Stomach (tissue), 9 donors: Measurements from ENCODE around the gene RIMS4. TPM values are rescaled to one million over a fixed set of nuclear protein-coding genes. Genes with fewer than 3 reads are reported as not detected.

Experiments
- DNase-seq, 2 donors: peaks; one replicate each; pipeline versions ENCODE4 v3.0.0 to v3.0.0-alpha.2; 2013 to 2019
- H3K27ac ChIP-seq, 5 donors: fragments of 200-600 bp in 4 of 5; sonication (generic) in 4 of 5; one replicate each; pipeline ENCODE4 v1.5.1; 2013 to 2019; ENCODE audit warnings: mild to moderate bottlenecking in 1 of 5, moderate library complexity in 1 of 5
- H3K27me3 ChIP-seq, 3 donors: fragments of 200-600 bp; sonication (generic); one replicate each; pipeline ENCODE4 v1.5.1; 2017 to 2019; ENCODE audit warnings: mixed run types in 1 of 3
- H3K36me3 ChIP-seq, 4 donors: fragments of 200-600 bp; sonication (generic); 1 replicate in 3 of 4; 2 replicates in 1 of 4; pipeline ENCODE4 v1.5.1; 2016 to 2019
- H3K4me1 ChIP-seq, 4 donors: fragments of 200-600 bp; sonication (generic); one replicate each; pipeline ENCODE4 v1.5.1; 2016 to 2019
- H3K4me3 ChIP-seq, 4 donors: fragments of 200-600 bp; sonication (generic) in 3 of 4; one replicate each; pipeline ENCODE4 v1.5.1; 2016 to 2019; ENCODE audit warnings: mild to moderate bottlenecking in 1 of 4
- H3K9me3 ChIP-seq, 4 donors: fragments of 200-600 bp; sonication (generic); one replicate each; pipeline ENCODE4 v1.5.1; 2016 to 2019
- EP300 ChIP-seq: sonication (generic); formaldehyde crosslinking; IDR thresholded peaks from one replicate; pipeline ENCODE4 v1.6.1; 2017; ENCODE audit warnings: antibody characterized with exemption
- POLR2A ChIP-seq, 4 donors: fragments of 450-650 bp; IDR thresholded peaks; one replicate each; pipeline ENCODE4 v1.6.1; 2016; ENCODE audit warnings: antibody characterized with exemption in 4 of 4, control low read depth in 2 of 4, mild to moderate bottlenecking in 1 of 4, moderate library complexity in 1 of 4
- POLR2AphosphoS5 ChIP-seq, 3 donors: sonication (generic); formaldehyde crosslinking; IDR thresholded peaks; one replicate each; pipeline ENCODE4 v1.6.1; 2016; ENCODE audit warnings: antibody characterized with exemption in 3 of 3
- WGBS, 5 donors: extraction: QIAGEN DNeasy Blood & Tissue Kit in 3 of 5; methylation state at CpG; one replicate each; pipeline versions ENCODE4 v1.1.5 to v1.1.7; 2013 to 2018; 5-methylcytosine and 5-hydroxymethylcytosine counted together
- intact Hi-C: fragments of 100-400 bp; cut with DNase I; formaldehyde crosslinking; loops from one replicate; pipeline ENCODE4 v1.15.1; 2023; ENCODE audit warnings: low total_unique reads
- polyA plus RNA-seq, 3 donors: library from polyadenylated mRNA; stranded (reverse); fragments of 200-250 nt; gene quantifications; one replicate each; pipeline ENCODE4 v1.2.3, GENCODE V29; 2013
- total RNA-seq, 5 donors: library from RNA; depleted of rRNA; stranded (reverse); fragments of >200 nt; gene quantifications; one replicate each; pipeline versions ENCODE4 v1.1.0 to v1.2.3, GENCODE V29; 2014 to 2016
- TF ChIP-seq, protein P1 (sequence below), 7 experiments: fragments of 450-650 bp in 4 of 7; fragments of 200-600 bp in 3 of 7; sonication (generic) in 3 of 7; IDR thresholded peaks; one replicate each; pipeline ENCODE4 v1.5.1; 2016 to 2019; ENCODE audit warnings: antibody characterized with exemption in 7 of 7, control low read depth in 2 of 7, mild to moderate bottlenecking in 1 of 7
- donor health status: healthy with polysubstance abuse.
- donor health status: Bipolar disorder and iron deficiency.
- donor health status: healthy.

Gene RIMS4
- total and polyA plus RNA-seq, 8 donors: 0.55 to 2.2 (median 1.5) TPM; not detected in 2

GRCh38 chr20:44714102-44714700, 96.1 kb downstream of the RIMS4 start:
- intact Hi-C loops: no loop called here
- Histone ChIP-seq H3K9me3 (no peaks in the 10 kb centered on the region), H3K4me1 (peaks cover 21 to 40% (median 31%) of the 10 kb centered on the region in 4 donors), H3K36me3 (no peaks in the 10 kb centered on the region), H3K27me3 (no peaks in the 10 kb centered on the region), H3K27ac (peak overlapping the region; percentile 40 to 77 (median 71)), H3K4me3 (no peak overlapping the region)
- WGBS, 5 donors: 27 to 51% (median 41%) methylated on average over 9 to 13 of the region's 13 CpGs
- peak in 1 of 2 donors; percentile 44 for DNase-seq
- TF ChIP-seq POLR2A (IDR thresholded peaks at IDR 0.05): no peak
- peak; percentile 95 for TF ChIP-seq EP300
- TF ChIP-seq POLR2AphosphoS5 (IDR thresholded peaks at IDR 0.05): peak; percentile 48 to 73 (median 58)

GRCh38 chr20:44711237-44711636, 99.1 kb downstream of the RIMS4 start:
- no peak for DNase-seq
- H3K27me3 ChIP-seq: no peaks in the 10 kb centered on the region
- no peaks in the 10 kb centered on the region for H3K36me3 ChIP-seq
- no peak overlapping the region for H3K27ac ChIP-seq
- intact Hi-C loops: no loop called here
- peaks cover 21 to 41% (median 27%) of the 10 kb centered on the region in 4 donors for H3K4me1 ChIP-seq
- no peak overlapping the region for H3K4me3 ChIP-seq
- TF ChIP-seq EP300 (no peak), POLR2A (IDR thresholded peaks at IDR 0.05) (no peak), POLR2AphosphoS5 (IDR thresholded peaks at IDR 0.05) (no peak)
- TF ChIP-seq, protein P1, sequence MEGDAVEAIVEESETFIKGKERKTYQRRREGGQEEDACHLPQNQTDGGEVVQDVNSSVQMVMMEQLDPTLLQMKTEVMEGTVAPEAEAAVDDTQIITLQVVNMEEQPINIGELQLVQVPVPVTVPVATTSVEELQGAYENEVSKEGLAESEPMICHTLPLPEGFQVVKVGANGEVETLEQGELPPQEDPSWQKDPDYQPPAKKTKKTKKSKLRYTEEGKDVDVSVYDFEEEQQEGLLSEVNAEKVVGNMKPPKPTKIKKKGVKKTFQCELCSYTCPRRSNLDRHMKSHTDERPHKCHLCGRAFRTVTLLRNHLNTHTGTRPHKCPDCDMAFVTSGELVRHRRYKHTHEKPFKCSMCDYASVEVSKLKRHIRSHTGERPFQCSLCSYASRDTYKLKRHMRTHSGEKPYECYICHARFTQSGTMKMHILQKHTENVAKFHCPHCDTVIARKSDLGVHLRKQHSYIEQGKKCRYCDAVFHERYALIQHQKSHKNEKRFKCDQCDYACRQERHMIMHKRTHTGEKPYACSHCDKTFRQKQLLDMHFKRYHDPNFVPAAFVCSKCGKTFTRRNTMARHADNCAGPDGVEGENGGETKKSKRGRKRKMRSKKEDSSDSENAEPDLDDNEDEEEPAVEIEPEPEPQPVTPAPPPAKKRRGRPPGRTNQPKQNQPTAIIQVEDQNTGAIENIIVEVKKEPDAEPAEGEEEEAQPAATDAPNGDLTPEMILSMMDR (IDR thresholded peaks at IDR 0.05): no peak
- H3K9me3 ChIP-seq: no peaks in the 10 kb centered on the region
- WGBS, 5 donors: 77 to 94% (median 91%) methylated on average over 3 to 8 of the region's 8 CpGs

GRCh38 chr20:44709797-44710196, 100.5 kb downstream of the RIMS4 start:
- DNase-seq: no peak
- TF ChIP-seq, protein P1 (IDR thresholded peaks at IDR 0.05): no peak
- TF ChIP-seq EP300: no peak
- no peak for TF ChIP-seq POLR2A (IDR thresholded peaks at IDR 0.05)
- TF ChIP-seq POLR2AphosphoS5 (IDR thresholded peaks at IDR 0.05): no peak
- 71 to 88% (median 77%) methylated on average over 9 of the region's 9 CpGs for WGBS, 5 donors
- Histone ChIP-seq H3K27ac (no peak overlapping the region), H3K27me3 (no peaks in the 10 kb centered on the region), H3K4me3 (no peak overlapping the region), H3K4me1 (peaks cover 10 to 31% (median 13%) of the 10 kb centered on the region in 4 donors), H3K9me3 (no peaks in the 10 kb centered on the region), H3K36me3 (no peaks in the 10 kb centered on the region)
- intact Hi-C loops: no loop called here

DNA sequence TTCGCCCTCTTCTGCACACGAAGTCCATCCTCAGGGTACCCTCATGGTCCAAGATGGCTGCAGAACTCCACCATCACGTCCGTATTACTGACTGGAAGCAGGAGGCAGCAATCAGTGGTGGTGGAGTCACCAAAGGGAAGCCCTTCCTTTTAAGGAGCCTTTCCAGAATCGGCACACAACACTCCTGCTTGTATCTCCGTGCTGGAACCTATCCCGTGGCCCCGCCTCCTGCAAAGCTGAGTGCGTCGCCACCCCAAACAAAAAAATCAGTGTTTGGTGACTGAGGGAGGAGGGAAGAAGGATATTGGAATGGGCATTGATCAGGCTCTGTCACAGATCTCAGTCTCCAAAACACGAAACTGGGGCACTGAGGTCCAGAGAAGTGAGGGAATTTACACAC, 101.0 kb downstream of the RIMS4 start:
- Histone ChIP-seq H3K36me3 (no peaks in the 10 kb centered on the region), H3K9me3 (no peaks in the 10 kb centered on the region), H3K4me3 (no peak overlapping the region), H3K27me3 (no peaks in the 10 kb centered on the region), H3K27ac (no peak overlapping the region), H3K4me1 (peaks cover 6 to 28% (median 9%) of the 10 kb centered on the region in 4 donors)
- intact Hi-C loops: no loop called here
- DNase-seq: peak in 1 of 2 donors; percentile 43
- TF ChIP-seq EP300: no peak
- TF ChIP-seq, protein P1 (IDR thresholded peaks at IDR 0.05): no peak
- no peak for TF ChIP-seq POLR2AphosphoS5 (IDR thresholded peaks at IDR 0.05)
- no peak for TF ChIP-seq POLR2A (IDR thresholded peaks at IDR 0.05)
- WGBS, 5 donors: 44 to 65% (median 57%) methylated on average over 11 of the region's 11 CpGs

GRCh38 chr20:44707018-44707579, 103.2 kb downstream of the RIMS4 start:
- 86 to 92% (median 88%) methylated on average over 5 of the region's 5 CpGs for WGBS, 5 donors
- Histone ChIP-seq H3K36me3 (no peaks in the 10 kb centered on the region), H3K4me1 (peaks cover 11 to 42% (median 18%) of the 10 kb centered on the region in 4 donors), H3K4me3 (no peak overlapping the region), H3K27ac (peak overlapping the region in 3 of 5 donors; percentile 4 to 61 (median 35)), H3K27me3 (no peaks in the 10 kb centered on the region), H3K9me3 (no peaks in the 10 kb centered on the region)
- DNase-seq: no peak
- TF ChIP-seq EP300: no peak
- TF ChIP-seq POLR2A (IDR thresholded peaks at IDR 0.05): no peak
- TF ChIP-seq, protein P1 (IDR thresholded peaks at IDR 0.05): no peak
- no peak for TF ChIP-seq POLR2AphosphoS5 (IDR thresholded peaks at IDR 0.05)
- intact Hi-C loops: no loop called here
